HL-60 (cell line): ENCODE results near the gene RHBDL1.

Experiments used
- DNase-seq, 2 experiments: peaks; one replicate each; pipeline ENCODE4 v3.0.0-alpha.2; 2010 to 2020; ENCODE audit warnings: low read depth in 1 of 2, low spot score in 1 of 2
- H3K27ac ChIP-seq: fragments of 250-450 bp; sonication (Bioruptor Pico); replicated peaks from 2 replicates; pipeline ENCODE4 v1.5.1; 2020; ENCODE audit warnings: mild to moderate bottlenecking, moderate library complexity
- H3K27me3 ChIP-seq: fragments of 250-450 bp; sonication (Bioruptor Pico); 2 replicates; pipeline ENCODE4 v1.5.1; 2021; ENCODE audit warnings: mild to moderate bottlenecking, moderate library complexity; ENCODE audit not compliant: insufficient read depth, poor library complexity, severe bottlenecking
- H3K4me3 ChIP-seq: replicated peaks from 2 replicates; pipeline ENCODE4 v1.5.1; 2011; ENCODE audit warnings: mild to moderate bottlenecking, control low read depth, low read length; ENCODE audit not compliant: insufficient read depth
- CTCF ChIP-seq: IDR thresholded peaks from one replicate; pipeline ENCODE4 v1.5.1; 2011; ENCODE audit warnings: low read length, control low read depth, inconsistent platforms; ENCODE audit not compliant: insufficient read depth
- GABPA ChIP-seq: IDR thresholded peaks from 2 replicates; pipeline ENCODE4 v1.6.1; 2012; ENCODE audit warnings: low read depth
- POLR2AphosphoS5 ChIP-seq: IDR thresholded peaks from 2 replicates; pipeline ENCODE4 v1.6.1; 2012; ENCODE audit warnings: low read depth
- REST ChIP-seq: IDR thresholded peaks from 2 replicates; pipeline ENCODE4 v1.6.1; 2012; ENCODE audit warnings: low read depth; ENCODE audit not compliant: insufficient replicate concordance
- SPI1 ChIP-seq: IDR thresholded peaks from 2 replicates; pipeline ENCODE4 v1.6.1; 2012; ENCODE audit warnings: low read depth, mild to moderate bottlenecking, borderline replicate concordance

Gene RHBDL1

GRCh38 chr16:638034-638543 is 37.4 kb upstream of the RHBDL1 start:
- Histone ChIP-seq H3K27ac (no peak overlapping the region; the same call in 1 of the 2 replicates), H3K4me3 (no peak overlapping the region)
- no peak for TF ChIP-seq CTCF
- no peak for TF ChIP-seq REST
- no peak for TF ChIP-seq GABPA
- no peak for TF ChIP-seq POLR2AphosphoS5
- TF ChIP-seq SPI1, result no peak

GRCh38 chr16:638836-639235 is 36.6 kb upstream of the RHBDL1 start:
- DNase-seq, result no peak
- no peaks in the 10 kb centered on the region for H3K27me3 ChIP-seq
- H3K27ac ChIP-seq, result no peak overlapping the region
- TF ChIP-seq GABPA, result no peak
- no peak for TF ChIP-seq POLR2AphosphoS5
- no peak for TF ChIP-seq CTCF
- TF ChIP-seq SPI1, result no peak
- TF ChIP-seq REST, result no peak
- no peak overlapping the region for H3K4me3 ChIP-seq

More at GRCh38 chr16:638034-638543, 37.4 kb upstream of the RHBDL1 start:
- DNase-seq, result no peak
- H3K27me3 ChIP-seq, result no peaks in the 10 kb centered on the region

GRCh38 chr16:640614-641013 is 34.9 kb upstream of the RHBDL1 start:
- H3K27ac ChIP-seq, result no peak overlapping the region
- H3K4me3 ChIP-seq, result peak overlapping the region; percentile 68
- no peak for DNase-seq
- H3K27me3 ChIP-seq, result no peaks in the 10 kb centered on the region
- TF ChIP-seq GABPA (no peak), CTCF (no peak), POLR2AphosphoS5 (no peak), SPI1 (no peak), REST (no peak)
